ENCODE data around the gene UBE2V1.
"Not testable (repeated sequence)": the region's sequence is repeated elsewhere in the genome, so short reads cannot be mapped to it uniquely, and the experiment has no call there.

UBE2V1 gene

GRCh38 chr20:50094522-50094921 is 18.4 kb downstream of the UBE2V1 start:
- DNase-seq: no peak

- no peak for DNase-seq
Measured at GRCh38 chr20:50093240-50093639, 19.7 kb downstream of the UBE2V1 start.

DNA sequence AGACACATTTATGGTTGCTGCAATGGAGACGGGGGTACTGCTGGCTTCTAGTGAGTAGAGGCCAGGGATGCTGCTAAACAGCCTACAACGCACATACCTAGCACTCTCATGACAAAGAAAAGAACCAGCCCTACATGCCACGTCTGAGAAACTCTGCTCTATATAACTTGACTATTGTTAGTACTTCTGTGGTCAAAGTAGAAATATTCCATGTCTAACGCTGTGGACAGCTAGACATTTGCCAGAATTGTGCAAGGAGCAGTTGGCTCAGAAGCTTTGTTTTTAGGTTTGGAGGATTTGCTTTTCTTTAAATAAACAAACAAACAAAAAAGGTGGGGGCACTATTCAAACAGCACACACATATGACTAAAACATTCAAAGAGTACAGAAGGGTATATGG is 20.5 kb downstream of the UBE2V1 start:
- DNase-seq: no peak

DNA sequence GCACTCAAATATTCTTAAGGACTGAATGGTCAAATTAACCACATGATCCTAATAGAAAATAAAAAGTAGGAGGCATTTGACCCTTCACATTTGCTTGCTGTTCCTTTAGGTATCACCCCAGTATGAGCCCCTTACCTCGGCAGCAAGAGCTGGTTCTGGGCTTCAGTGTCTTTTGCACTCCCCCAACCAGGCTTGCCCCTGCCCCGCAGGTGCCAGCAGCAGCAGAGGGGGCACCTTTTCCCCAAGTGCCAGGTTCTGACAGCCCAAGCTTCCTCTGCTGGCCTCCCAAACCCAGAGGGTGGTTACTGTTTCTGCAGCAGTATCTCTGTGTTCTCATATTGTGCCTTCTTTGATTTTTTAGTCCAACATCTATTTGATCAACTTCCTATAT is 23.2 kb downstream of the UBE2V1 start:
- DNase-seq: no peak

DNA sequence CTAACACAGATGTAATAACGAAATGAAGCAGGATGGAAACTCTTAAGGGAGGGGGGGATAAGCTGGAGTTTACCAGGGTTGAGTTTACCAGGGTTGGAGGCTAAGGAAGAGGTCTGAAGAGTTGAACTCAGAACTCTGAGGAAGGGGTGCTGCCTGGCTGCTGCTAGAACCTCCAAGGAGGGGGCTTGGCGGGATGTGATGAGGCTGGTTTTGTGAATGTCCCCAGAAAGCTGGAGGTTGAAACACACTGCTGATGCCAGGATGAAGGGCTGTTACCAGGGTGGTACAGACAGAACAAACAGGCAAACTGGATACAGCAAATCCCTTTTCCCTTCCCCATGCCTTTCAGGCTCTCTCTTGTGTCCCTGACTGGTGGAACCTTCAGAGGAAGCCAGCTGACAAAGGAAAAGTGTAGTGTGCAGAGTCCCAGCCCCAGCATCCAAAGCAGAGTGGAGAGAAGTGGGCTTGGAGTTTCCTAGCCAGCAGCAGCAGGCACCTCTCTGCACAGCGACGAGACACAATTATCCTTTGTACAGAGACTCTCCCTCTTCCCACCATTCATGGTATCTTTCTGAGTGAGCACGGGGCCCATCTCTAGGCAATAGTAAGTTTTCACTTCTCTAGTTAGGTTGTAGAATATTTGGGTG is 23.7 kb downstream of the UBE2V1 start:
- DNase-seq: no peak

DNA sequence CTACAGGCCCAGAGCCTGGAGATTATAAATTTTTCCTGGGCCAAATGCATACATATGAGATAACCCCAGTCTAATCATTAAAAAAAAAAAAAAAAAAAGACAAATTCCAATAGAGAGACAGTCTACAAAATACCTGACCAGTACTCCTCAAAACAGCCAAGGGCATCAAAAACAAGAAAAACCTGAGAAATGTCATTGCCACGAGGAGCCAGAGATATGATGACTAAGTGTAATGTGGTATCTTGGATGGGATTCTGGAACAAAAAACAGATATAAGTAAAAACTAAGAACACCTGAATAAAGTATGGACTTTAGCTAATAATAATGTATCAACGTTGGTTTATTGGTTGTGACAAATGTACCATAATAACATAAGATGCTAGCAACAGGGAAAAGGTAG is 24.9 kb downstream of the UBE2V1 start:
- no peak for DNase-seq

GRCh38 chr20:50085481-50086365 is 27.2 kb downstream of the UBE2V1 start:
- DNase-seq: peak; percentile 84 to 88

GRCh38 chr20:50085146-50085480 is 27.8 kb downstream of the UBE2V1 start:
- no peak for DNase-seq

- no peak for DNase-seq
Measured at GRCh38 chr20:50083034-50083433, 29.9 kb downstream of the UBE2V1 start.

DNA sequence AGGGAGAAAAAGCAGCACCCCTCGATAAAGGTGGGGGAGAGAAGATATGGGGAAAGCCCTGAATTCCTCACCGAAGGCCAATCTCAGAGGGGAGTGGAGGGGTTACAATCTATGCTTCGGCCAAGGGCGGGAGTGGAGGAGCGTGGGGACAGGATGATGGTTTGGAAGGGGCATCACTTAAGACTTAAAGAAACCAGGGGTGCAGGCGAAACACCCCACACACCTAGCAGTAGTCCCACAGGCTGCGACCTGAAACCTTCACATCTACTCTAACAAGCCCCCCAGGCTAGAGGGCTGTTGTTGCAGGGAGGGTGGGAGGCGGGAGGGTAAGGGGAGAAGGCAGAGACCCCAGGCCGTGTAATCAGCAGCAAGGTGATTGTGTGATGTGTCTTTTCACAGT is 30.9 kb downstream of the UBE2V1 start:
- not testable (repeated sequence) for DNase-seq

DNA sequence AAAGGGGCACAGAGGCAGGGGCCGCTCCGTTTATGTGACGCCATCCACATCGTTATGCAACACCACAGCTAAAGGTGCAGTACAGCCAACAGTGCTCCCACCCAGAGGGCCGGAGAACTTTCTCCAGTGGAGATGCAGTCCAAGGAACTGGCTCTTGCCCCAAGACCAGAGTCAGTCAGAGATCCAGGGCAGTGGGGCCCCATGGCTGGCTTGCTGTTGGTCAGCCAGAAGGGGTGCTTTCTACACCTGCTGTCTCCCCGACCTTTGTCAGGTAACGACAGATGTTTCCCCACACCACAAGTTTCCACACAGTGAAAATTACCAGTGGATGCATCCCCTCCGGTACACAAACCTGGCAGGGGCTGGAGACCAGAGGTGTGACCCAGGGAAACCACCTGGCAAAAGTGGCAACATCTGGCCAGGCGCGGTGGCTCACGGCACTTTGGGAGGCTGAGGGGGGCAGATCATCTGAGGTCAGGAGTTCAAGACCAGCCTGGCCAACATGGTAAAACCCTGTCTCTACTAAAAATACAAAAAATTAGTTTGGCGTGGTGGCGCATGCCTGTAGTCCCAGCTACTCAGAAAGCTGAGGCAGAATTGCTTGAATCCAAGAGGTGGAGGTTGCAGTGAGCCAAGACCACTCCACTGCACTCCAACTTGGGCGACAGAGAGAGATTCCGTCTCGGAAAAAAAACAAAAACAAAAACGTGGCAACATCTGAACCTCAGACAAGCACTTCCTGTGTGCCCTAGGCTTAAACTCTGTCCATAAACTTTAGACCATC is 34.9 kb downstream of the UBE2V1 start:
- DNase-seq: no peak

DNA sequence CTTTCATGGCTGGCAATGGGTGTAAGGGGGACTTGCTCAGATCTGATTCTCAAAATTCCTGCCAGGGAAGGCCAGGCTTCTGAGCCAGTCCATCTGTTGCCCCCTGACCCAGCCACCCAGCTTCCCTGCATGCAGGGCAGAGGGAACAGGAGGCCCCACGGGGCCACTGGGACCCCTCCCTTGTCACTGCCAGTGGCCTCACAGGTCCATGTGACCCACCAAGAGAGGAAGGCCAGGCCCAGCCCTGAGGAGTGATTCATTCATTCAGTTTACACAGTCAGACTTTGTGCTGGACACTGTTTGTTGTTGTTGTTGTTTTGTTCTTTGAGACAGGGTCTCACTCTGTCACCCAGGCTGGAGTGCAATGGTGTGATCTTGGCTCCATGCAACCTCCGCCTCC is 39.5 kb downstream of the UBE2V1 start:
- DNase-seq: no peak

DNA sequence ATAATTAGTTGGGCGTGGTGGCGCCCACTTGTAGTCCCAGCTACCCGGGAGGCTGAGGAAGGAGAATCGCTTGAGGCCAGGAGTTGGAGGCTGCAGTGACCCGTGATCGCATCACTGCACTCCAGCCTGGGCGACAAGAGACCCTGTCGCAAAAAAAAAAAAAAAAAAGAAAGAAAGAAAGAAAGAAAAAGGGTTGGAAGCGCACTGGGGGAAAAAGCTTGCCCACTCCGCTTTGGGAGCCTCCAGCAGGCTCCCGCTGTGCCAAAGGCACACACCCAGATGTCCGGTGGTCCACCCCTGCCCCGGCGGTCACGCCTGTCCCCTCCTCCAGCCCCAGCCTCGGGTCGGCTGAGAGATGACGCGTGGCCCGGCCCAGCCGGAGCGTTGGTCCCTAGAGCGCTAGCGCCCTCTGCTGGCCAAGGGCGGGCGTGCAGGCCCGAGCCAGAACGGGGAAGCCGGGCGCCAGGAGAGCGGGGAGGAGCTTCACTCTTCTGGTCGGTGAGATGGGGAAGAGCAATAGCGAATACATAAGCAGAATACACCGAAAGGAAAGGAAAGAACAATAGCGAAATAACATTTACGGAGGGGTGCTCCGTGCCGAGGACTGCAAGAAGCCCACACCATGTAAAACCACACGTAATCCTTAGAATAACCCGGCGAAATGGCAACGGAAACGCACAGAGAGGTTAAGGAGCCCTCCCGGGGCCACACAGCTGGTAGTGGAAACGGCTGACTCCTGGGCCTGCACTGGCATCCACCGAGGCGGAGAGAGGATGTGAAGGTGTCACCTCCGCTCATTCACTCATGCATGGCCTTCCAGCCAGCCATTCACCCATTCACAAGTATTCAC is 41.7 kb downstream of the UBE2V1 start:
- peak; percentile 70 to 79 for DNase-seq

DNA sequence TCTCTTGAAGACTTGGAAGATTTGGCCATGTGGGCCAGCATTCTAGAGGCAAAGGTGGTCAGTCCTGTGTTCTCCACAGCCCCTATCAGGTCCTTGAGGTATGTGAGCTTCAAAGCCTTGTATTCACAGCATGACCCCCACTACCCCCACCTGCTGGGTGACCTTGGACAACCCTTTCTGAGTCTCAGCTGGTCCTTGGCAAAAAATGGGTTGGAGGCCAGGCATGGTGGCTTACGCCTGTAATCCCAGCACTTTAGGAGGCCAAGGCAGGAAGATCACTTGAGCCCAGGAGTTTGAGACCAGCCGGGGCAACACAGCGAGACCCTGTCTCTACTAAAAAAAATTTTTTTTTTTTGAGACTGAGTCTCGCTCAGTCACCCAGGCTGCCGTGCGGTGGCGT is 42.6 kb downstream of the UBE2V1 start:
- DNase-seq: no peak

- DNase-seq: no peak
Measured at GRCh38 chr20:50068041-50068651, 44.8 kb downstream of the UBE2V1 start.

- DNase-seq: no peak
Measured at GRCh38 chr20:50067461-50067860, 45.5 kb downstream of the UBE2V1 start.

DNA sequence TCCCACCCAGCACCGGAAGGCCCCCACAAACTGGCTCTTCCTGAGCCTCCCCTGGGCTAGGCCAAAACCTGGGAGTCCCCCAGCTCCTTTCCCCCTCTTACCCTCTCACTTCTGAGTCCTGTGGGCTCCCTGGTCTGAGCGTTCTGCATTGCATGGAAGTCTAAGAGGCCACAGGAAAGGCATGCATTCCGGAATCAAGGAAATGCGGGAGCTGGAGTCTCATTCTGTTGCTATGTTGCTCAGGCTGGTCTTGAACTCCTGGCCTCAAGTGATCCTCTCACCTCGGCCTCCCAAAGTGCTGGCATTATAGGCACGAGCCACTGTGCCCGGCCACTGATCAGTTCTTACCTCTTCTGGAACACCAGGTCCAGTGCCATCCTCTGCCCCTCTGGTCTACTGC is 45.9 kb downstream of the UBE2V1 start:
- no peak for DNase-seq

GRCh38 chr20:50066161-50066834 is 46.7 kb downstream of the UBE2V1 start:
- no peak for DNase-seq

DNA sequence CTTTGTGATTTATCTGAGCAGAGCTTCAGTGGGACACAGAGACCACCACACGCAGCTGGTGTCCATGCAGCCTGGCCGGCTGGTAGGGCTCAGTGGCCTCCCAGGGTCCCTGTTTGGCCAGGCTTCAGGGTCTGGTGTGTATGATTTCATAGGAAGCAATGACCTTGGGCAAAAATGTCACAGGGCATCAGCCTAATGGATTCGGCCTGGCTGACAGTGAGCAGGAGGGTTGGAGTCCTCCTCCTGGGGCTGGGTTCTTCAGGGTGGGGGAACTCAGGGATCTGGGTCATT is 47.7 kb downstream of the UBE2V1 start:
- DNase-seq: no peak

DNA sequence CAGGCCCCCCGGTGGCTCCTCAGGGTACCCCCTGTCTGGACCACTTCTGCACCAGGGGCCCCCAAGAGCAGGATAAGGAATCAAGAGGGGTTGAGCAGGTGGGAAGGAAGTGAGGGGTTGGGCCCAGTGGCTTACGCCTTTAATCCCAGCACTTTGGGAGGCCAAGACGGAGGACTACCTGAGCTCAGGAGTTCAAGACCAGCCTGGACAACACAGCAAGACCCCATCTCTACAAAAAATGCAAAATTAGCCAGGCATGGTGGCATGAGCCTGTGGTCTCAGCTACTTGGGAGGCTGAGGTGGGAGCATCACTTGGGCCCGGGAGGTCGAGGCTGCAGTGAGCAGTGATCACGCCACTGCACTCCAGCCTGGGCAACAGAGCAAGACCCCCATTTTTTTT is 49.2 kb downstream of the UBE2V1 start:
- not testable (repeated sequence) for DNase-seq

GRCh38 chr20:50062006-50062838 is 50.7 kb downstream of the UBE2V1 start:
- DNase-seq: no peak

Data from AML-193 (cell line).